ENCODE data around the gene KCNT1.

DNA sequence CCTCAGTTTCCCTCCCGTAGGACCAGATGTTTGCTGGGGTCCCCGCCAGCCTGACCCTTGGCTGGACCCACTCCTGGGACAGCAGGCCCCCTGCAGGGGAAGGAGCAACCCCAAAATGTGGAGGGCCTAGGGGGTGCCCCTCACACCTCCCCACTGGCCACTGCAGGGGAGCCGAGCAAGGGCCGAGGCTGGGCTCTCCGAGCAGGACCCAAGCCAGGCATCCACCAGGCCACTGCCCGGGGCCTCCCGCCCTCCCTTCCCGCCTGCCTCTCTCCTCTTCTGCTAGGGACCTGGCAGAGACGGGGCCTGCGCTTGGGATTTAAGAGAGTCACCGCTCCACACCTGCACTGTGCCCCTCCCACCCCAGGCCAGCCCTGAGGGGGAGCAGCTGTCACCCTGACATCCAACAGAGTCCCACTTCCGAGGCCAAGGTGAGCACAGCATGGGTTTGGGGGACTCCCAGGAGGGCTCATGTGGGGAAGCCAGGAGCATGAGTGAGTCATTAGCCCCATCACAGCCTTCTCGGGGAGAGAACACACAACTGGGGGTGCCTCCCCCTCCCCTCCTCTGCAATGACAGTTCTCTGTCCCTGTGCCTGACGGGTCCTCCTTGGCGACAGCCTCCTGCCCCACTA lies 18.5 kb upstream of the KCNT1 start:
- TF ChIP-seq PHF8 (IDR thresholded peaks at IDR 0.05; ENCODE audit: borderline replicate concordance, low read depth) (no peak), POLR2A (IDR thresholded peaks at IDR 0.05; ENCODE audit: low read length) (no peak), NFE2L2 (conservative IDR thresholded peaks at IDR 0.05; ENCODE audit: low read length) (no peak), EP300 (IDR thresholded peaks at IDR 0.05) (no peak), CBX2 (IDR thresholded peaks at IDR 0.05; ENCODE audit: borderline replicate concordance, low read depth) (no peak), KDM5A (IDR thresholded peaks at IDR 0.05) (no peak), TFCP2L1 (CRISPR knock-in tag; IDR thresholded peaks at IDR 0.05) (no peak), HEYL (CRISPR knock-in tag; IDR thresholded peaks at IDR 0.05) (no peak), POLR2AphosphoS2 (conservative IDR thresholded peaks at IDR 0.05; ENCODE audit: low read length) (no peak), ESRRA (IDR thresholded peaks at IDR 0.05; ENCODE audit: borderline replicate concordance, low read length) (no peak)
- TF ChIP-seq, protein P1, sequence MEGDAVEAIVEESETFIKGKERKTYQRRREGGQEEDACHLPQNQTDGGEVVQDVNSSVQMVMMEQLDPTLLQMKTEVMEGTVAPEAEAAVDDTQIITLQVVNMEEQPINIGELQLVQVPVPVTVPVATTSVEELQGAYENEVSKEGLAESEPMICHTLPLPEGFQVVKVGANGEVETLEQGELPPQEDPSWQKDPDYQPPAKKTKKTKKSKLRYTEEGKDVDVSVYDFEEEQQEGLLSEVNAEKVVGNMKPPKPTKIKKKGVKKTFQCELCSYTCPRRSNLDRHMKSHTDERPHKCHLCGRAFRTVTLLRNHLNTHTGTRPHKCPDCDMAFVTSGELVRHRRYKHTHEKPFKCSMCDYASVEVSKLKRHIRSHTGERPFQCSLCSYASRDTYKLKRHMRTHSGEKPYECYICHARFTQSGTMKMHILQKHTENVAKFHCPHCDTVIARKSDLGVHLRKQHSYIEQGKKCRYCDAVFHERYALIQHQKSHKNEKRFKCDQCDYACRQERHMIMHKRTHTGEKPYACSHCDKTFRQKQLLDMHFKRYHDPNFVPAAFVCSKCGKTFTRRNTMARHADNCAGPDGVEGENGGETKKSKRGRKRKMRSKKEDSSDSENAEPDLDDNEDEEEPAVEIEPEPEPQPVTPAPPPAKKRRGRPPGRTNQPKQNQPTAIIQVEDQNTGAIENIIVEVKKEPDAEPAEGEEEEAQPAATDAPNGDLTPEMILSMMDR (IDR thresholded peaks at IDR 0.05) = no peak
- TF ChIP-seq, protein P2, sequence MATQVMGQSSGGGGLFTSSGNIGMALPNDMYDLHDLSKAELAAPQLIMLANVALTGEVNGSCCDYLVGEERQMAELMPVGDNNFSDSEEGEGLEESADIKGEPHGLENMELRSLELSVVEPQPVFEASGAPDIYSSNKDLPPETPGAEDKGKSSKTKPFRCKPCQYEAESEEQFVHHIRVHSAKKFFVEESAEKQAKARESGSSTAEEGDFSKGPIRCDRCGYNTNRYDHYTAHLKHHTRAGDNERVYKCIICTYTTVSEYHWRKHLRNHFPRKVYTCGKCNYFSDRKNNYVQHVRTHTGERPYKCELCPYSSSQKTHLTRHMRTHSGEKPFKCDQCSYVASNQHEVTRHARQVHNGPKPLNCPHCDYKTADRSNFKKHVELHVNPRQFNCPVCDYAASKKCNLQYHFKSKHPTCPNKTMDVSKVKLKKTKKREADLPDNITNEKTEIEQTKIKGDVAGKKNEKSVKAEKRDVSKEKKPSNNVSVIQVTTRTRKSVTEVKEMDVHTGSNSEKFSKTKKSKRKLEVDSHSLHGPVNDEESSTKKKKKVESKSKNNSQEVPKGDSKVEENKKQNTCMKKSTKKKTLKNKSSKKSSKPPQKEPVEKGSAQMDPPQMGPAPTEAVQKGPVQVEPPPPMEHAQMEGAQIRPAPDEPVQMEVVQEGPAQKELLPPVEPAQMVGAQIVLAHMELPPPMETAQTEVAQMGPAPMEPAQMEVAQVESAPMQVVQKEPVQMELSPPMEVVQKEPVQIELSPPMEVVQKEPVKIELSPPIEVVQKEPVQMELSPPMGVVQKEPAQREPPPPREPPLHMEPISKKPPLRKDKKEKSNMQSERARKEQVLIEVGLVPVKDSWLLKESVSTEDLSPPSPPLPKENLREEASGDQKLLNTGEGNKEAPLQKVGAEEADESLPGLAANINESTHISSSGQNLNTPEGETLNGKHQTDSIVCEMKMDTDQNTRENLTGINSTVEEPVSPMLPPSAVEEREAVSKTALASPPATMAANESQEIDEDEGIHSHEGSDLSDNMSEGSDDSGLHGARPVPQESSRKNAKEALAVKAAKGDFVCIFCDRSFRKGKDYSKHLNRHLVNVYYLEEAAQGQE (IDR thresholded peaks at IDR 0.05) = no peak
